GM18909 (cell line): ENCODE results near the gene GCK.
"Not testable (repeated sequence)": the region's sequence is repeated elsewhere in the genome, so short reads cannot be mapped to it uniquely, and the experiment has no call there.

Experiments used
- ATAC-seq: cut with Tn5 transposase; IDR thresholded peaks from one replicate; pipeline ENCODE4 v1.9.1; 2021; ENCODE audit warnings: mild to moderate bottlenecking; ENCODE audit not compliant: unreplicated experiment, poor library complexity

Gene GCK

GRCh38 chr7:44126574-44126973 is 62.7 kb downstream of the GCK start:
- ATAC-seq = not testable (repeated sequence)

DNA sequence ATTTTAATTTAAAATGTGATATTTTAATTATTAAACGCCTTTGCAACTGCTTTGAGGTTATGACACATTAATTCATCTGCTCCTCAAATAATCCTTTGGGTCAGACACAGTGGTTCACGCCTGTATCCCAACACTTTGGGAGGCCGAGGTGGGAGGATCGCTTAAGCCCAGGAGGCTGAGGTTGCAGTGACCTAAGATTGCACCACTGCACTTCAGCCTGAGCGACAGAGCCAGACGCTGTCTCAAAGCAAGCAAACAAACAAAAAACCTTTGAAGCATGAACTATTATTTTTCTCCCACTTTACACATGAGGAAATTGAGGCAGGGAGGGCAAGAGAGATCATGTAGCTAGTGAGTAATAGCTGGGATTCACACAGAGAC is 64.4 kb downstream of the GCK start:
- ATAC-seq = no peak

- ATAC-seq = peak; percentile 97
Observed at GRCh38 chr7:44123190-44124003, 65.8 kb downstream of the GCK start, which contains the start of gene POLD2. POLD2 (minus strand) TSS chr7:44123548; CDS start chr7:44122053, 1,495 bp downstream.

DNA sequence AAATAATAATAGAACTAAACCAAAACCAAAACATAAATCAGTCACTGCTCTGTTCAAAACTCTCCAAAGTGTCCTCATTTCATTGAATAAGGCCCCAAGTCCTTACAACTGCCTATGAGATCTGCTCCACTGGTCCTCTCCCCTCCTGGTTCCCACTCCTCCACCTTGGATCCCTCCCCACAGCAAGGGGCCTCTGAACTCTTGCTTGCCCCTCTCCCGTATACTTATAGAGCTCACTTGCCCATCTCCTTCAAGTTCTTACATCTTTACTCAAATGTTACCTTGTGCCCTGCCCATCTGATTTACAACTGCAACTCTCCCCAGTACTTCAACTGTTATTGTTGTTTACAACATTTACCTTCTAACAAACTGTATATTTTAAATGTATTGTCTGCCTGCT is 66.7 kb downstream of the GCK start:
- ATAC-seq = no peak

DNA sequence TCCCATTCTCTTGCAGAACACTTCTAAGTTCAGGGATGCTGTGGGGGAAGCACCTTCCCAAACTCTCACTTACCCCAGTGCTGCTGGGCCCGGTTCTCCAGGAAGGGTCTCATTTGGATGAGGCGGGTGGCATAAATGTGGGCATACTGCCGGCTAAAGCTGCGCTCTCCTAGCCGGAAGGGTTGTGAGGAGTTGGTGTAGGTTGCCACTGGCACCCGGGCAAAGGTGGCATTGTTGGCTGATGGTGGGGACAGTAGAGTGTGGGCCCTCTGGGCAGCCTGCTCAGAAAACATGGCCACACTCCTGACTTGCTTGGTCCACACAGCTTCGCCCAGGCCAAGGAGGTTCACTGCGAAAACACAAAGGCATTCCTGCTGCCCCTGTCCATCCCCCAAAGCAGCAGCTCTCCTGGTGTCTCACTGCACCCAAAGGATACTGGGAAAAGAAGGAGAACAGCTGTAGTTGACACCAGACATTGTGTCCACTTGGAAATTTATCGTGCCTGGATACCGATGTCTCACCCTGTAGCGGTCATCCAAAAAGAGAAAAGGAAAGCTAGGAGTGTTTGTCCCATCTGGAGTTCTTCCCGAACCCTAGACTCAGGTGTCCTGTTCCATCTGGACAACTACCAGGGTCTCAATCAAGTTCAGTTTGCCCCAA is 67.3 kb downstream of the GCK start:
- ATAC-seq = no peak

GRCh38 chr7:44120395-44120794 is 68.8 kb downstream of the GCK start:
- no peak for ATAC-seq

- ATAC-seq = no peak
Observed at GRCh38 chr7:44119829-44120380, 69.3 kb downstream of the GCK start.

- ATAC-seq = no peak
Observed at GRCh38 chr7:44117801-44118429, 71.3 kb downstream of the GCK start.

GRCh38 chr7:44116789-44117666 is 72.2 kb downstream of the GCK start:
- ATAC-seq = no peak

DNA sequence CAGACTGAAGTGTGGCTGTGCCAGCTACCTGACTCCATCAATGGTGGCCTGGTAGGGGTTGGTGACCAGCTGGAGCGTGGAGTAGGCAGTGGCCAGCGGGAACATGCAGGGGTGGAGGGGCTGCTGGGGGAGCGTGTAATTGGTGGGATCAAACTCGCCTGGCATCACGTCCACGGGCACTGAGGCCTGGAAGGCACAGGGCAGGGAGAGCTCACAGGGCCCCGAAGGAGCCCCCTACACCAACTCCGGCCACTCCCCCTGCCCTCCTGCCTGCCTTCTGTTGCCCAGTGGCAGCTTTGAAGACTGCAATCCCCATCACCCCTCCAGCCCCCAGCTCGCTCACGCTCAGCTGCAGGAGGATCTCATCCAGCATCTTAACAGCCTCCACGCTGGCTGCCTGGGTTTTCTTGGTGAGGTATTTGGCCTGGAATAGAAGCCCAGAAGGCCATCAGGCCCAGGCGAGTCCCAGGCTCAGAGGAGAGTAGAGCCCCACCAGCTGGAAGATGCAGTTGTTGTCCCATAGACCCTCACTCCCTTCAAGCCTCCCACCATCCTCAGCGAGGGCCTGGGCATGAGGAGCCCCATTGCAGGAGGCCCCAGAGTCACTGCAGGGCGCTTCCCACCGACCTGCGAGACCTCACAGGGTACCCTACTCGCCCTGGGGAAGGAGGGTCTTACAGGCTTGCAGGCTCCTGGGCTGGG is 73.0 kb downstream of the GCK start:
- ATAC-seq = no peak

DNA sequence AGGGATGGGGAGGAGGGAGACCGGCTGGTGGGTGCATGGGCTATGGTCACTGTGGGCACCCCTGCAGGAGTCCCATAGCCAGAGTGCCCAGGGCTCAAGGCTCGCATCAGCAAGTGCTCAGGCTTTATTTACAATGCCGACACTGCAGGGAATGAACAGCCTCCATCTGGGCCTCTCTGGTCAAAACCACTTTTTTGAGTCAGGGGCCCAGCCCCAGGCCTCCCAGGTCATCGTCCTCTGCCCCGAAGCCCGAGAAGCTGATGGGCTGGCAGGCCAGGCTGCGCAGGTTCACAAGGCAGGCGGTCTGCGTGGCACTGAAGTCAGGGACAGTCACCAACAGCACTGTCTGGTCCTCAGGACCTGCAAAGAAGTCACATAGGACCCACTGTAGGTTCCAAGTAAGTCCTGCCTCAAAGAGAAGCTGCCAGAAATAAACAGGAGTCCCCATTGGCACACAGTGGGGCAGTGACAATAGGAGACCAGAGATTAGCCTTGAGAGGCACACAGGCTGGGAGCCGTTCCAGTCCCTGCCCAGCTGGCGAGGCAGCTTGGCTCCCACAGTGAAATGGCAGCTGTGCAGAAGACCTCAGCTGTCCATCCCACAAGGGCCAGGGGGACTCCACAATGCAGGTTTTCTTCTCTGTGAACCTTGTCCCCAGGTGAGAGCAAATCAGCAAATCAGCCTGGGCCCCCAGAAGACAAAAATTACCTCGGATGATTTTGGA is 74.5 kb downstream of the GCK start:
- no peak for ATAC-seq

DNA sequence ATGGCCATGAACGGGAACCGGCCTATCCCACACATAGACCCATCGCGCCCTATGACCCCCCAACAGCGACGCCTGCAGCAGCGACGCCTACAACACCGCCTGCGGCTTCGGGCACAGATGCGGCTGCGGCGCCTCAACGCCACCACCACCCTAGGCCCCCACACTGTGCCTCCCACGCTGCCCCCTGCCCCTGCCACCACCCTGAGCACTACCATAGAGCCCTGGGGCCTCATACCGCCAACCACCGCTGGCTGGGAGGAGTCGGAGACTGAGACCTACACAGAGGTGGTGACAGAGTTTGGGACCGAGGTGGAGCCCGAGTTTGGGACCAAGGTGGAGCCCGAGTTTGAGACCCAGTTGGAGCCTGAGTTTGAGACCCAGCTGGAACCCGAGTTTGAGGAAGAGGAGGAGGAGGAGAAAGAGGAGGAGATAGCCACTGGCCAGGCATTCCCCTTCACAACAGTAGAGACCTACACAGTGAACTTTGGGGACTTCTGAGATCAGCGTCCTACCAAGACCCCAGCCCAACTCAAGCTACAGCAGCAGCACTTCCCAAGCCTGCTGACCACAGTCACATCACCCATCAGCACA is 75.4 kb downstream of the GCK start:
- no peak for ATAC-seq

DNA sequence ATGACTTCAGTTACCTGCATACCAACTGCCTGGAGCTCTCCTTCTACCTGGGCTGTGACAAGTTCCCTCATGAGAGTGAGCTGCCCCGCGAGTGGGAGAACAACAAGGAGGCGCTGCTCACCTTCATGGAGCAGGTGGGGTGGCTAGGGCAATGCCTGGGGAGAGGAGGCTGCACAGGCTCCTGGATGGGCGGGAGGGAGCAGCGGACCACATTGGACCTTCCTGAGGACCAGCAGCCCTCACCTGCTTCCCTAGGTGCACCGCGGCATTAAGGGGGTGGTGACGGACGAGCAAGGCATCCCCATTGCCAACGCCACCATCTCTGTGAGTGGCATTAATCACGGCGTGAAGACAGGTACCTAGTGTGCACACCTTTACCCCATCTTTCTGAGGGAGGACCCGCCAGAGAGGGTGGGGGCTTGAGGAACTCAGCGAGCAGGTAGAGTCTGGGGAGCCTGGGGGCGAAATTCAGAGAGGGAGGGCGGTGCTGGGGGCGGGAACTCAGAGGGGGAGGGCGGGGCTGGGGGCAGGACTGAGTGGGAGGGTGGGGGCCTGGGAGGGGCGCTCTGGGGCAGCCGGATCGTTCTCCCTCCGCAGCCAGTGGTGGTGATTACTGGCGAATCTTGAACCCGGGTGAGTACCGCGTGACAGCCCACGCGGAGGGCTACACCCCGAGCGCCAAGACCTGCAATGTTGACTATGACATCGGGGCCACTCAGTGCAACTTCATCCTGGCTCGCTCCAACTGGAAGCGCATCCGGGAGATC is 76.1 kb downstream of the GCK start:
- no peak for ATAC-seq

GRCh38 chr7:44112231-44112996 is 76.8 kb downstream of the GCK start:
- no peak for ATAC-seq

- no peak for ATAC-seq
Observed at GRCh38 chr7:44111761-44112160, 77.5 kb downstream of the GCK start.

GRCh38 chr7:44110719-44111635 is 78.3 kb downstream of the GCK start:
- ATAC-seq = no peak
